GM18508 (cell line): Measurements from ENCODE around the gene UGT2B28.
"Not testable (repeated sequence)": the region's sequence is repeated elsewhere in the genome, so short reads cannot be mapped to it uniquely, and the experiment has no call there.

Experiments used
- ATAC-seq: cut with Tn5 transposase; IDR thresholded peaks from one replicate; pipeline ENCODE4 v1.9.1; 2021; ENCODE audit warnings: moderate number of reproducible peaks; ENCODE audit not compliant: insufficient read depth, unreplicated experiment

Gene UGT2B28

GRCh38 chr4:69280081-69280480 is at the start of gene UGT2B28:
UGT2B28 (plus strand) TSS chr4:69280475; CDS start chr4:69280501, 26 bp downstream.
- not testable (repeated sequence) for ATAC-seq

- no peak for ATAC-seq
These were observed 41.2 kb upstream of the UGT2B28 start for GRCh38 chr4:69239092-69239491.

- ATAC-seq, result no peak
These were observed 40.6 kb upstream of the UGT2B28 start for GRCh38 chr4:69239557-69240168.

- ATAC-seq, result not testable (repeated sequence)
These were observed 39.5 kb upstream of the UGT2B28 start for GRCh38 chr4:69240787-69241186.

GRCh38 chr4:69241746-69242145 is 38.5 kb upstream of the UGT2B28 start:
- ATAC-seq, result not testable (repeated sequence)

- not testable (repeated sequence) for ATAC-seq
These were observed 37.6 kb upstream of the UGT2B28 start for GRCh38 chr4:69242562-69243240.

GRCh38 chr4:69250884-69251283 is 29.4 kb upstream of the UGT2B28 start:
- not testable (repeated sequence) for ATAC-seq

GRCh38 chr4:69253147-69253772 is 27.0 kb upstream of the UGT2B28 start:
- not testable (repeated sequence) for ATAC-seq

- ATAC-seq, result not testable (repeated sequence)
These were observed 11.7 kb upstream of the UGT2B28 start for GRCh38 chr4:69268612-69269011.

GRCh38 chr4:69296356-69296755 is 16.1 kb downstream of the UGT2B28 start:
- not testable (repeated sequence) for ATAC-seq

- ATAC-seq, result not testable (repeated sequence)
These were observed 28.3 kb downstream of the UGT2B28 start for GRCh38 chr4:69308426-69309033.

GRCh38 chr4:69309549-69310076 is 29.3 kb downstream of the UGT2B28 start:
- not testable (repeated sequence) for ATAC-seq

- ATAC-seq, result not testable (repeated sequence)
These were observed 30.0 kb downstream of the UGT2B28 start for GRCh38 chr4:69310262-69310661.

GRCh38 chr4:69317669-69318298 is 37.5 kb downstream of the UGT2B28 start:
- not testable (repeated sequence) for ATAC-seq

GRCh38 chr4:69321153-69321729 is 41.0 kb downstream of the UGT2B28 start:
- no peak for ATAC-seq

- no peak for ATAC-seq
These were observed 41.8 kb downstream of the UGT2B28 start for GRCh38 chr4:69322055-69322454.

- no peak for ATAC-seq
These were observed 43.0 kb downstream of the UGT2B28 start for GRCh38 chr4:69323284-69323683.

- ATAC-seq, result no peak
These were observed 50.2 kb downstream of the UGT2B28 start for GRCh38 chr4:69330345-69331047.

- not testable (repeated sequence) for ATAC-seq
These were observed 51.0 kb downstream of the UGT2B28 start for GRCh38 chr4:69331304-69331703.
